GM10847 (cell line): ENCODE data around the gene DCAF8.

Source experiments
- POLR2A ChIP-seq: IDR thresholded peaks from 2 replicates; pipeline ENCODE4 v1.6.1; 2011; ENCODE audit not compliant: insufficient read length; ENCODE audit errors: extremely low read depth

DCAF8 gene

DNA sequence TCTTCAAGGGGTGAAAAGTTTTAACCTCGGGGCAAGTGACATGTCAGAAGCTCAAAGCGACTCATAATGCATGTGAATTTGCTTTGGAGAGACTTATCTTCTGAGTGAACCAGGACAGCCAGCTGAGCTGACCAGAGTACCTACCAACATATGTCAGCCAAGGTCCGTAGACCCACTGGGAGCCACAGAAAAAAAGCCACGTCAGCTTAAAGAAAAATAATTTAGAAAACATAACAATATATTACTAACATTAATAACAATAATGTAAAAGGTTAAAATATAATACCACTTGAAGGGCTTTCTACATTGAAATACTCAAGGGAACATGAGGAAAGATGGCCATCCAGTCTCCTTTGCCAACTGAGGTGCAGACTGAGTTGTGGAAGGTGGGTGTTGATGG, 15.6 kb upstream of the DCAF8 start:
- TF ChIP-seq POLR2A: no peak

DNA sequence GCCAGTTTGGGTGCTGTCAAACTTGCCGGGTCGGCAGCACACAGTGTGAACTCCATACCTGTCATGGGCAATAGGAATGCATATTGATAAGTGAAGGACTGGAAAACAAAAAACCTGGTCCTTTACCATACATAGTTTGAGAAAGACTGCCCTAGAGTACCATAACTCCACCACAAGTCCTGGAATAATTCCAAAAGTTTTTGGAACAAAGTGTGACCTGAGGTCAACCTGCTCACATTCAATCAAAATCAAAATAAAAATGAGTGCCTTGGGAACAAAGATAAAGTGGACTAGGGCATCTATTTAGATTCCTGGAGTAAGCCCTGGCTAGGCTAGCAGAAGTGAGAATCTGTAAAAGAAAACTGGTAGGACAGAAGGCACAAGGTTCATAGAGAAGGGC, 15.0 kb upstream of the DCAF8 start:
- no peak for TF ChIP-seq POLR2A

GRCh38 chr1:160271025-160271424, 8.7 kb upstream of the DCAF8 start:
- no peak for TF ChIP-seq POLR2A

- TF ChIP-seq POLR2A: no peak
These were observed 5.1 kb upstream of the DCAF8 start for GRCh38 chr1:160267284-160267991.

GRCh38 chr1:160264795-160265307, 2.5 kb upstream of the DCAF8 start:
- no peak for TF ChIP-seq POLR2A

DNA sequence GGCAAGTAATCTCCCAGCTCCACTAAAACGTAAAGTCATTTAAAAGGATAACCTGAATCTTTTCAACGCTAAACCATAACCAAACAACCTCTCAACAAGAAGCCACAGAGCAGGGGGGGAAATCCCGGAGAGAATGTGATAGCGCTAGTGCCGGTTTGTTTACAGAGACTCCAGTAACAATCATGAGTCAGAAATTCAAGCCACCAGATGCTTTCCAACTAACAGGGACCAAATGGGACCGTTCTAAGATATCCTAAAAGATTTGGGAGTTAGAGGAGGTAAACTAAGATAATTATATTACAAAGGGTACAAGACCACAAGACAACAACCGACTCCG, 825 bp downstream of the DCAF8 start:
- TF ChIP-seq POLR2A: no peak

DNA sequence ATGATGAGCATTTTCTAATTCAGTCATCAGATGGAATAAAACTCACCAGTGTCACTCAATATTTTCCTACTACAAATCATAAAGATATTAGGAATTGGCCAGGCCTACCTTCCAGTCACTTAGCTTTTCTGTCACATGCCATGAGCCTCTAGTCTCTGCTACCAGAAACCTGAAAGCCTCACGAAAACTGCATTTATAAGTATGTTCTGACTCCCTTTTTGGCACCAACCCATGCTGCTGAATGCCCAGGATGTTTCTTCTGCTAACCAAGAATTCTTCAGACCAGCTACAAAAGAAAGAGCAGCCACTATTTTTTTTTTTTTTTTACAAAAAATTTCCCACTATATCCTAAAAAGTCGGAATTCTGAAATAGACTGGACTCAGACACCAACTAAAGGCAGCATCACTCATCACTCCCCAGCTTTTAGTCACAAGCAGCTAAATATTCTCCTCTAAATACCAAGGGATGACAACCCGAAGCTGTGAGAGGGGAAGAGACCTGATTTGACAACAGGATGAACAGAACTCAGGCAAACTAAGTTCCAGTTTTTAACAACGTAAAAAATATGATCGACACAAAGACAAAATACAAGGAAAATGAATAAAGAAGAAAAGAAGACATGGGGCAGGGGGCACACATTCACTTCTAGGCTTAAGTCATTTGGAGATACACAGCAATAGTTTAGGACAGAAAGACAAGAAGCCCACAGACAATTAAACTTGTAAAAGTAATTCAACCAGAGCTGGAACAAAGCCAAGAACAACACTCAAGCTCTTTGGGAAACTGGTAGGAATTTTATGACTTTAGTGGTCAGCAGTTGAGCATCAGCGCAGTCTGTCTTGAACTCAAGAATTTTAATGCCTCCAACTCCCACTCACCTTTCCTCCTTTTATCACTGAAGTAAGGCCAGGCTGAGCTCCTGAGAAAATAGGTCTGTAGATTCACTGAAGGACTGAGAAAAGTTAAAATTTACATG, 1.7 kb downstream of the DCAF8 start:
- TF ChIP-seq POLR2A: no peak

DNA sequence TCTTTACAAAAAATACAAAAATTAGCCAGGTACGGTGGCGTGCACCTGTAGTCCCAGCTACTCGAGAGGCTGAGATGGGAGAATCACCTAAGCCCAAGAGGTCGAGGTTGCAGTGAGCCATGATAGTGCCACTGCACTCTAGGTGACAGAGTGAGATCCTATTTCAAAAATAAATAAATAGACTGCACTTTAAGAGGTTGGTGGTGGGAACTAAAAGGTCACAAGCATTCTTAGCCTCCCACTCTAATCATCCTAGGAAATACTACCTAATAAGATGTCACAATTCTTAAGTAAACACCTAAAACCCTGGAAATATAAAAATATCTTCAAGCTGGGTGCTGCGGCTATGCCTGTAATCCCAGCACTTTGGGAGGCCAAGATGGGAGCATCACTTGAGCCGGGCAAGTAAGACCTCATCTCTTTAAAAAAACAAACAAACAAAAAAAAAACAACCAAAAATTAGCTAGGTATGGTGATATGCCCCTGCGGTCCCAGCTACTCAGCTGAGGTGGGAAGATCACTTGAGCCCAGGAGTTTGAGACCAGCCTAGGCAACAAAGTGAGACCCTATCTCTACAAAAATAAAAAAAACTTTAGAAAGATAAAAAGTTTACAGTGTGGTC, 4.1 kb downstream of the DCAF8 start:
- no peak for TF ChIP-seq POLR2A

DNA sequence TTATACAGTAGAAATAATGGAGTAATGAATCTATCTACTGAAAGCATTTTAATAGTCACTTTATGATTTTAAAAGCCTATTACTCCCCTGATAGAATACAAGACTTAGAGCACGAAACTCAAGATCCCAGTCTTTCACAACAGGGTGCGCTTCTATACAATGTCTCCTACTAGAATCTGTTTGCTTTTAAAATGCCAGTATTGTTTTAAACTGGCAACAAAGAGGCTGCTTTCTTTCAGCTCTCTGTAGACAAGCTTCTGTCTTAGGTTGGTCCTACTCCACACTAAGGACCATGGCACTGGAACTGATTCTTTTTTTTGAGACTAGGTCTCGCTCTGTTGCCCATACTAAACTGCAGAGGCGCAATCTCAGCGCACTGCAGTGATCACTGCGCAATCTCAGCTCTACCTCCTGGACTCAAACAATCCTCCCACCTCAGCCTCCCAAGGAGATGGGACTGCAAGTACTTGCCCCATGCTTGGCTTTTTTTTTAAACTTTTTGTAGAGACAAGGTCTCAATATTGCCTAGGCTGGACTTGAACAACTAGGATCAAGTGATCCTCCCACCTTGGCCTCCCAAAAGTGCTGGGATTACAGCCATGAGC, 4.8 kb downstream of the DCAF8 start:
- no peak for TF ChIP-seq POLR2A

DNA sequence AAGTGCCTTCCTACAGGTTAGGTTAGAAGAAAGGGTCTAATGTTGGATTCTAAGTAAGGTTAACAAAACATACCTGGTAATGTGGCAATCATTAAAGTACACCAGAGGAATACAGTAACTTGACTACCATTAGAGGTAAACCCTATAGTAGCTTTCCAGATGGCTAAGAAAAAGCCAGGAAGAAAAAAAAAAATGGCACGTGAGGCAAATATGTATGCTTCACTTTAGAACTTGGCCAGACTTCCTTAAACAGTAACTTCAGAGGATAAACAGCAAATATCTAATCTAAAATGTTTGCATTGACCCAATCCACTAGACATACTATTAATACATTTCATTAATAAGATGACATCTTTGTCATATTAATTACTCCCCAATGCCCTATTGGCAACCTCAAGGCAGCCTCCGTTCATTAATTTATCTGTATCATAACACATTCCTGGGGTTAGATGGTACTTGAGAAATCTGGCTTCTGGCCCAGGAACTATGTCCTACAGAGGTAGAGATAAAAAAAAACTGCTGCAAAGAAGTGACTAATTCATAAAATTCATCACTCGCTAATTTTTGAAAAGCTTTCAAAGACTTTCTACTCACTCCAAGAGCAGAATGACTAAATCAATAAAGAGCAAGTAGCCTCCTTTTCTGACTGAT, 5.8 kb downstream of the DCAF8 start:
- TF ChIP-seq POLR2A: no peak

DNA sequence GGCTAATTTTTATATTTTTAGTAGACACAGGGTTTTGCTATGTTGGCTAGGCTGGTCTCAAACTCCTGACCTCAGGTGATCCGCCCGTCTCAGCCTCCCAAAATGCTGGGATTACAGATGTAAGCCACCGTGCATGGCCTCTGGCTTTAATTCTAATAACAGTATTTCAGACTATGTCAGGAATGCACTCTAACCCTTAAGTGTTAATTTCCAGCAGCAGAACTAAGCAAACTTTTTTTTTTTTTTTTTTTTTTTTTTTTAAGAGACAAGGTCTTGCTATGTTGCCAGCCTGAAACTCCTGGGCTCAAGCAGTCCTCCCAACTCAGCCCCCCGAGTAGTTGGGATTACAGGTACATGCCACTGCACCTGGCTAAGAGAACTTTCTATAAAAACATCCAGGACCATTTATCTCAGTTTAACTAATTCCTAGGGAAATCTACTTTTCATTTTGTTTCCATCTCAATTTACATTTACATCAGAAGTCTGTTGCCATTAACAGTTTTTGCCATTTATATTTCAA, 6.5 kb downstream of the DCAF8 start:
- TF ChIP-seq POLR2A: no peak

GRCh38 chr1:160251687-160252526, 10.4 kb downstream of the DCAF8 start:
- no peak for TF ChIP-seq POLR2A

DNA sequence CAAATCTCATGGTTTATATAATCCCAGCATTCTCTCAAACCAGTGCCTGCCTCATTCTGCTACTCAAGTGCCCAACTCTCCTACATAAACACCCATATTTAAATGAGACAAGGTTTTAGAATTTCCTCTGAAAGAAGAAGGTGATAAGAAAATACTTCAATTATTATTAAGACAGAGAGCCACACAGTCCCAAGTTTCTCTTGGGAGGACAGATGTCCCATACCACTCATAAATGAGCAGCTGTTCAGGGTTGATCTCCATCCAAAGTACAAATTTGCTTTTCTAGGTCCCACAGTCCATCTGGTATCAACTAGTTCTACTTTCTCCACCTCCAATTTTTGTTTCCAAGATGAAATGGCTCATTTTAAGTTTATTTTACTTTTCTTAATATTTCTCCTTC, 11.3 kb downstream of the DCAF8 start:
- no peak for TF ChIP-seq POLR2A

GRCh38 chr1:160247053-160247452, 15.3 kb downstream of the DCAF8 start:
- no peak for TF ChIP-seq POLR2A
